Measurements from ENCODE around the gene TBX4. TPM values are rescaled to one million over a fixed set of nuclear protein-coding genes. Genes with fewer than 3 reads are reported as not detected.

The TBX4 gene
- total and polyA plus RNA-seq, 4 donors: not detected

GRCh38 chr17:61519754-61520440, 67.7 kb downstream of the TBX4 start:
- no peaks in the 10 kb centered on the region for H3K4me1 ChIP-seq (ENCODE audit: control insufficient read depth in 4 of 4, insufficient read depth in 4 of 4, low read length in 3 of 4)
- 72% methylated on average over 3 of the region's 3 CpGs for WGBS
- DNase-seq (ENCODE audit: low spot score): no peak
- H3K36me3 ChIP-seq (ENCODE audit: control insufficient read depth in 4 of 4, insufficient read depth in 3 of 4, low read depth in 1 of 4, low read length in 3 of 4): no peaks in the 10 kb centered on the region
- H3K4me3 ChIP-seq (ENCODE audit: low read depth in 1 of 3, low read length in 3 of 3): no peak overlapping the region
- no peak for TF ChIP-seq HNF4G (IDR thresholded peaks at IDR 0.05)
- TF ChIP-seq, protein P1, sequence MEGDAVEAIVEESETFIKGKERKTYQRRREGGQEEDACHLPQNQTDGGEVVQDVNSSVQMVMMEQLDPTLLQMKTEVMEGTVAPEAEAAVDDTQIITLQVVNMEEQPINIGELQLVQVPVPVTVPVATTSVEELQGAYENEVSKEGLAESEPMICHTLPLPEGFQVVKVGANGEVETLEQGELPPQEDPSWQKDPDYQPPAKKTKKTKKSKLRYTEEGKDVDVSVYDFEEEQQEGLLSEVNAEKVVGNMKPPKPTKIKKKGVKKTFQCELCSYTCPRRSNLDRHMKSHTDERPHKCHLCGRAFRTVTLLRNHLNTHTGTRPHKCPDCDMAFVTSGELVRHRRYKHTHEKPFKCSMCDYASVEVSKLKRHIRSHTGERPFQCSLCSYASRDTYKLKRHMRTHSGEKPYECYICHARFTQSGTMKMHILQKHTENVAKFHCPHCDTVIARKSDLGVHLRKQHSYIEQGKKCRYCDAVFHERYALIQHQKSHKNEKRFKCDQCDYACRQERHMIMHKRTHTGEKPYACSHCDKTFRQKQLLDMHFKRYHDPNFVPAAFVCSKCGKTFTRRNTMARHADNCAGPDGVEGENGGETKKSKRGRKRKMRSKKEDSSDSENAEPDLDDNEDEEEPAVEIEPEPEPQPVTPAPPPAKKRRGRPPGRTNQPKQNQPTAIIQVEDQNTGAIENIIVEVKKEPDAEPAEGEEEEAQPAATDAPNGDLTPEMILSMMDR (IDR thresholded peaks at IDR 0.05; ENCODE audit: low read depth, low read length, missing input control): no peak
- TF ChIP-seq HNF4A (conservative IDR thresholded peaks at IDR 0.05): no peak
- TF ChIP-seq ZBTB33 (IDR thresholded peaks at IDR 0.05): no peak
- TF ChIP-seq GABPA (IDR thresholded peaks at IDR 0.05 in 1 of 2, conservative IDR thresholded peaks at IDR 0.05 in 1 of 2): no peak
- TF ChIP-seq FOXA2 (IDR thresholded peaks at IDR 0.05): no peak
- TF ChIP-seq, protein P2, sequence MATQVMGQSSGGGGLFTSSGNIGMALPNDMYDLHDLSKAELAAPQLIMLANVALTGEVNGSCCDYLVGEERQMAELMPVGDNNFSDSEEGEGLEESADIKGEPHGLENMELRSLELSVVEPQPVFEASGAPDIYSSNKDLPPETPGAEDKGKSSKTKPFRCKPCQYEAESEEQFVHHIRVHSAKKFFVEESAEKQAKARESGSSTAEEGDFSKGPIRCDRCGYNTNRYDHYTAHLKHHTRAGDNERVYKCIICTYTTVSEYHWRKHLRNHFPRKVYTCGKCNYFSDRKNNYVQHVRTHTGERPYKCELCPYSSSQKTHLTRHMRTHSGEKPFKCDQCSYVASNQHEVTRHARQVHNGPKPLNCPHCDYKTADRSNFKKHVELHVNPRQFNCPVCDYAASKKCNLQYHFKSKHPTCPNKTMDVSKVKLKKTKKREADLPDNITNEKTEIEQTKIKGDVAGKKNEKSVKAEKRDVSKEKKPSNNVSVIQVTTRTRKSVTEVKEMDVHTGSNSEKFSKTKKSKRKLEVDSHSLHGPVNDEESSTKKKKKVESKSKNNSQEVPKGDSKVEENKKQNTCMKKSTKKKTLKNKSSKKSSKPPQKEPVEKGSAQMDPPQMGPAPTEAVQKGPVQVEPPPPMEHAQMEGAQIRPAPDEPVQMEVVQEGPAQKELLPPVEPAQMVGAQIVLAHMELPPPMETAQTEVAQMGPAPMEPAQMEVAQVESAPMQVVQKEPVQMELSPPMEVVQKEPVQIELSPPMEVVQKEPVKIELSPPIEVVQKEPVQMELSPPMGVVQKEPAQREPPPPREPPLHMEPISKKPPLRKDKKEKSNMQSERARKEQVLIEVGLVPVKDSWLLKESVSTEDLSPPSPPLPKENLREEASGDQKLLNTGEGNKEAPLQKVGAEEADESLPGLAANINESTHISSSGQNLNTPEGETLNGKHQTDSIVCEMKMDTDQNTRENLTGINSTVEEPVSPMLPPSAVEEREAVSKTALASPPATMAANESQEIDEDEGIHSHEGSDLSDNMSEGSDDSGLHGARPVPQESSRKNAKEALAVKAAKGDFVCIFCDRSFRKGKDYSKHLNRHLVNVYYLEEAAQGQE (IDR thresholded peaks at IDR 0.05): no peak
- TF ChIP-seq RAD21 (IDR thresholded peaks at IDR 0.05): no peak
- TF ChIP-seq TAF1 (conservative IDR thresholded peaks at IDR 0.05): no peak
- TF ChIP-seq JUND (IDR thresholded peaks at IDR 0.05): no peak
- no peak for TF ChIP-seq FOXA1 (IDR thresholded peaks at IDR 0.05)
- no peak for TF ChIP-seq MAX (IDR thresholded peaks at IDR 0.05)
- no peak for TF ChIP-seq YY1 (IDR thresholded peaks at IDR 0.05)
- TF ChIP-seq SP1 (IDR thresholded peaks at IDR 0.05): no peak
- no peak for TF ChIP-seq RXRA (IDR thresholded peaks at IDR 0.05)
- H3K27ac ChIP-seq (ENCODE audit: low read depth in 1 of 2, low read length in 2 of 2): no peak overlapping the region
- H3K9me3 ChIP-seq (ENCODE audit: control insufficient read depth in 4 of 4, low read length in 3 of 4): no peaks in the 10 kb centered on the region
- peaks cover 0 to 3% (median 0%) of the 10 kb centered on the region in 4 donors for H3K27me3 ChIP-seq (ENCODE audit: control insufficient read depth in 4 of 4, insufficient read depth in 4 of 4, low read length in 3 of 4)
- H3K9ac ChIP-seq (ENCODE audit: low read depth in 1 of 2, low read length in 2 of 2): no peak overlapping the region

DNA sequence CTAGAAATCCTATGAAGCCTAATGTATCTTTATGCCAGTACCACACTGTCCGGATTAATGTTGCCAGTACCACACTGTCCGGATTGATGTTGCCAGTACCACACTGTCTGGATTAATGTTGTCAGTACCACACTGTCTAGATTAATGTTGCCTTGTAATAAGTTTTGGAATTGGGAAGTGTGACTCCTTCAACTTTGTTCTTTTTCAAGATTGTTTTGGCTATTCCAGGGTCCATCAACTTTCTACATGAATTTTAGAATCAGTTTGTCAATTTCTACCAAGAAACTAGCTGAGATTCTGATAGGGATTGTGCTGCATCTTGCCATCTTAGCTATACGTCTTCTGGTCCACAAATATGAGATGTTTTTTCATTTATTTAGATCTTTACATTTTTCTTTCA, 68.7 kb downstream of the TBX4 start:
- 88% methylated on average over 3 of the region's 3 CpGs for WGBS
- no peak for TF ChIP-seq JUND (IDR thresholded peaks at IDR 0.05)
- TF ChIP-seq EGR1 (IDR thresholded peaks at IDR 0.05; ENCODE audit: low read depth in 2 of 2): no peak
- TF ChIP-seq RXRA (IDR thresholded peaks at IDR 0.05): no peak
- TF ChIP-seq, protein P2 (IDR thresholded peaks at IDR 0.05): no peak
- TF ChIP-seq ZBTB33 (IDR thresholded peaks at IDR 0.05): no peak
- TF ChIP-seq SP1 (IDR thresholded peaks at IDR 0.05): no peak
- no peak for TF ChIP-seq TAF1 (conservative IDR thresholded peaks at IDR 0.05)
- TF ChIP-seq MAX (IDR thresholded peaks at IDR 0.05): no peak
- no peak for TF ChIP-seq HNF4A (conservative IDR thresholded peaks at IDR 0.05)
- TF ChIP-seq FOXA2 (IDR thresholded peaks at IDR 0.05): no peak
- TF ChIP-seq FOXA1 (IDR thresholded peaks at IDR 0.05): no peak
- TF ChIP-seq YY1 (IDR thresholded peaks at IDR 0.05): no peak
- no peak overlapping the region for H3K9ac ChIP-seq (ENCODE audit: low read depth in 1 of 2, low read length in 2 of 2)

More for the DNA sequence above, 68.7 kb downstream of the TBX4 start:
- Histone ChIP-seq H3K36me3 (ENCODE audit: control insufficient read depth in 4 of 4, insufficient read depth in 3 of 4, low read depth in 1 of 4, low read length in 3 of 4) (no peaks in the 10 kb centered on the region), H3K27ac (ENCODE audit: low read depth in 1 of 2, low read length in 2 of 2) (no peak overlapping the region), H3K4me3 (ENCODE audit: low read depth in 1 of 3, low read length in 3 of 3) (no peak overlapping the region), H3K27me3 (ENCODE audit: control insufficient read depth in 4 of 4, insufficient read depth in 4 of 4, low read length in 3 of 4) (peaks cover 0 to 4% (median 0%) of the 10 kb centered on the region in 4 donors), H3K9me3 (ENCODE audit: control insufficient read depth in 4 of 4, low read length in 3 of 4) (no peaks in the 10 kb centered on the region), H3K4me1 (ENCODE audit: control insufficient read depth in 4 of 4, insufficient read depth in 4 of 4, low read length in 3 of 4) (no peaks in the 10 kb centered on the region)
- DNase-seq (ENCODE audit: low spot score): no peak

All from liver (tissue), 9 donors.